ENCODE results near the gene TCTN1. TPM values are rescaled to one million over a fixed set of nuclear protein-coding genes. Genes with fewer than 3 reads are reported as not detected.
A peak's percentile ranks its signal among the peaks of the same experiment; 100 is the strongest.

Gene TCTN1
- total and polyA plus RNA-seq, 9 of the 15 experiments (the other 6 are each of a cell fraction or from before 2014, with no cell fraction given), result 0.32 to 12.5 (median 4.0) TPM

DNA sequence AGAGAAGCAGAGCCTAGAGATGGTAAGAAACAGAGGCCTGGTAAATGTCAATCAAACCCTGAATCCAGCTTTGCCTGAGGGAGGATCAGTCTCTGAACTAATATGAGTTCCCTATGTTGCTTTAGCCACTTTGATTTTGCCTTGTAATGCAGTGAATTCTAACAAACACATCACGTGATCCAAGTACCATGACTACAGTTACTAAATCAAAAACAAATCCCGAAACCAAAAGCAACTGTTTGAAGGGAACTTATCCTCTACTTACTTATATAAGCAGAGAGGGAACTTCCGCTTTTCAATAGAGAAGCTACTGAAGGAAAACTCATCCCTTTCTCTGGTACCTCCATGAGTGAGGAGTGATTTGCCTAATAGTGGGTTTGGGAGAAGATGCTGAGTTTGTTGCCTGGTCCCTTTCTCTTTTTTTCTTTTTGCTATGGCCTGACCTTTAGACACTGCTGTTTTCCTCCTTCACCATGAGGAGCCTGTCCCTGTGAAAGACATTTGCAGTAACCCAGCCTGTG lies 23.1 kb upstream of the TCTN1 start (continued):
- TF ChIP-seq CREB1 (IDR thresholded peaks at IDR 0.05) (no peak), CREB1 (CRISPR knock-in tag; IDR thresholded peaks at IDR 0.05) (no peak), ATF7 (IDR thresholded peaks at IDR 0.05) (no peak), SP1 (CRISPR knock-in tag; IDR thresholded peaks at IDR 0.05) (no peak), HOXB6 (CRISPR knock-in tag; IDR thresholded peaks at IDR 0.05; ENCODE audit: borderline replicate concordance) (no peak), CAMTA2 (CRISPR knock-in tag; conservative IDR thresholded peaks at IDR 0.05) (no peak), TOE1 (IDR thresholded peaks at IDR 0.05; ENCODE audit: borderline replicate concordance) (peak; percentile 95), TOE1 (CRISPR knock-in tag; IDR thresholded peaks at IDR 0.05; ENCODE audit: borderline replicate concordance, low read depth) (no peak), HMG20A (CRISPR knock-in tag; conservative IDR thresholded peaks at IDR 0.05) (no peak), ESRRA (IDR thresholded peaks at IDR 0.05; ENCODE audit: borderline replicate concordance, low read depth) (no peak), KAT2B (IDR thresholded peaks at IDR 0.05; ENCODE audit: low read depth, low read length) (no peak), ZBTB17 (CRISPR knock-in tag; IDR thresholded peaks at IDR 0.05) (no peak), MYBL2 (IDR thresholded peaks at IDR 0.05; ENCODE audit: low read depth) (no peak), MYBL2 (CRISPR knock-in tag; IDR thresholded peaks at IDR 0.05; ENCODE audit: borderline replicate concordance) (no peak), MEIS2 (IDR thresholded peaks at IDR 0.05; ENCODE audit: partially characterized antibody) (peak; percentile 13), NCOA4 (IDR thresholded peaks at IDR 0.05; ENCODE audit: partially characterized antibody) (no peak), ETS2 (tag; IDR thresholded peaks at IDR 0.05; ENCODE audit: borderline replicate concordance, poor library complexity, severe bottlenecking) (no peak), BHLHE40 (IDR thresholded peaks at IDR 0.05; ENCODE audit: low read length) (peak; percentile 6; the same call in 1 of the 2 replicates)
- TF ChIP-seq, protein P1, sequence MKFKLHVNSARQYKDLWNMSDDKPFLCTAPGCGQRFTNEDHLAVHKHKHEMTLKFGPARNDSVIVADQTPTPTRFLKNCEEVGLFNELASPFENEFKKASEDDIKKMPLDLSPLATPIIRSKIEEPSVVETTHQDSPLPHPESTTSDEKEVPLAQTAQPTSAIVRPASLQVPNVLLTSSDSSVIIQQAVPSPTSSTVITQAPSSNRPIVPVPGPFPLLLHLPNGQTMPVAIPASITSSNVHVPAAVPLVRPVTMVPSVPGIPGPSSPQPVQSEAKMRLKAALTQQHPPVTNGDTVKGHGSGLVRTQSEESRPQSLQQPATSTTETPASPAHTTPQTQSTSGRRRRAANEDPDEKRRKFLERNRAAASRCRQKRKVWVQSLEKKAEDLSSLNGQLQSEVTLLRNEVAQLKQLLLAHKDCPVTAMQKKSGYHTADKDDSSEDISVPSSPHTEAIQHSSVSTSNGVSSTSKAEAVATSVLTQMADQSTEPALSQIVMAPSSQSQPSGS (CRISPR knock-in tag; IDR thresholded peaks at IDR 0.05), result no peak
- TF ChIP-seq, protein P2, sequence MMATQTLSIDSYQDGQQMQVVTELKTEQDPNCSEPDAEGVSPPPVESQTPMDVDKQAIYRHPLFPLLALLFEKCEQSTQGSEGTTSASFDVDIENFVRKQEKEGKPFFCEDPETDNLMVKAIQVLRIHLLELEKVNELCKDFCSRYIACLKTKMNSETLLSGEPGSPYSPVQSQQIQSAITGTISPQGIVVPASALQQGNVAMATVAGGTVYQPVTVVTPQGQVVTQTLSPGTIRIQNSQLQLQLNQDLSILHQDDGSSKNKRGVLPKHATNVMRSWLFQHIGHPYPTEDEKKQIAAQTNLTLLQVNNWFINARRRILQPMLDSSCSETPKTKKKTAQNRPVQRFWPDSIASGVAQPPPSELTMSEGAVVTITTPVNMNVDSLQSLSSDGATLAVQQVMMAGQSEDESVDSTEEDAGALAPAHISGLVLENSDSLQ (IDR thresholded peaks at IDR 0.05), result peak; percentile 80
- TF ChIP-seq, protein P3, sequence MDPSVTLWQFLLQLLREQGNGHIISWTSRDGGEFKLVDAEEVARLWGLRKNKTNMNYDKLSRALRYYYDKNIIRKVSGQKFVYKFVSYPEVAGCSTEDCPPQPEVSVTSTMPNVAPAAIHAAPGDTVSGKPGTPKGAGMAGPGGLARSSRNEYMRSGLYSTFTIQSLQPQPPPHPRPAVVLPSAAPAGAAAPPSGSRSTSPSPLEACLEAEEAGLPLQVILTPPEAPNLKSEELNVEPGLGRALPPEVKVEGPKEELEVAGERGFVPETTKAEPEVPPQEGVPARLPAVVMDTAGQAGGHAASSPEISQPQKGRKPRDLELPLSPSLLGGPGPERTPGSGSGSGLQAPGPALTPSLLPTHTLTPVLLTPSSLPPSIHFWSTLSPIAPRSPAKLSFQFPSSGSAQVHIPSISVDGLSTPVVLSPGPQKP (CRISPR knock-in tag; IDR thresholded peaks at IDR 0.05), result no peak
- TF ChIP-seq, protein P4, sequence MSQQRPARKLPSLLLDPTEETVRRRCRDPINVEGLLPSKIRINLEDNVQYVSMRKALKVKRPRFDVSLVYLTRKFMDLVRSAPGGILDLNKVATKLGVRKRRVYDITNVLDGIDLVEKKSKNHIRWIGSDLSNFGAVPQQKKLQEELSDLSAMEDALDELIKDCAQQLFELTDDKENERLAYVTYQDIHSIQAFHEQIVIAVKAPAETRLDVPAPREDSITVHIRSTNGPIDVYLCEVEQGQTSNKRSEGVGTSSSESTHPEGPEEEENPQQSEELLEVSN (IDR thresholded peaks at IDR 0.05; ENCODE audit: borderline replicate concordance in 1 of 2, extremely low read depth in 1 of 2, insufficient read depth in 1 of 2, insufficient read length in 1 of 2, low read depth in 1 of 2, low read length in 1 of 2, poor library complexity in 1 of 2, severe bottlenecking in 1 of 2), result no peak
- TF ChIP-seq, protein P5, sequence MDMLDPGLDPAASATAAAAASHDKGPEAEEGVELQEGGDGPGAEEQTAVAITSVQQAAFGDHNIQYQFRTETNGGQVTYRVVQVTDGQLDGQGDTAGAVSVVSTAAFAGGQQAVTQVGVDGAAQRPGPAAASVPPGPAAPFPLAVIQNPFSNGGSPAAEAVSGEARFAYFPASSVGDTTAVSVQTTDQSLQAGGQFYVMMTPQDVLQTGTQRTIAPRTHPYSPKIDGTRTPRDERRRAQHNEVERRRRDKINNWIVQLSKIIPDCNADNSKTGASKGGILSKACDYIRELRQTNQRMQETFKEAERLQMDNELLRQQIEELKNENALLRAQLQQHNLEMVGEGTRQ (CRISPR knock-in tag; IDR thresholded peaks at IDR 0.05), result peak; percentile 65
- TF ChIP-seq, protein P6, sequence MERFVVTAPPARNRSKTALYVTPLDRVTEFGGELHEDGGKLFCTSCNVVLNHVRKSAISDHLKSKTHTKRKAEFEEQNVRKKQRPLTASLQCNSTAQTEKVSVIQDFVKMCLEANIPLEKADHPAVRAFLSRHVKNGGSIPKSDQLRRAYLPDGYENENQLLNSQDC (CRISPR knock-in tag; IDR thresholded peaks at IDR 0.05), result no peak
